MM.1S (cell line): ENCODE measurements around the gene PACRG.

Experiments used
- DNase-seq: peaks from one replicate; pipeline ENCODE4 v3.0.0-alpha.2; 2015
- H2AFZ ChIP-seq: fragments of 300-600 bp; sonication (generic); 2 replicates; pipeline ENCODE4 v1.6.0; 2016; ENCODE audit warnings: antibody characterized with exemption, low read length
- H3F3A ChIP-seq: fragments of 300-600 bp; sonication (generic); 2 replicates; pipeline ENCODE4 v1.6.1; 2016; ENCODE audit warnings: mild to moderate bottlenecking, antibody characterized with exemption, low read length, moderate library complexity, mixed read lengths; ENCODE audit not compliant: insufficient read depth
- H3K27ac ChIP-seq: fragments of 300-600 bp; sonication (generic); 2 replicates; pipeline ENCODE4 v1.5.1; 2016; ENCODE audit warnings: mild to moderate bottlenecking, low read length
- H3K27me3 ChIP-seq: fragments of 300-600 bp; sonication (generic); replicated peaks from 2 replicates; pipeline ENCODE4 v1.6.0; 2016; ENCODE audit warnings: low read length; ENCODE audit not compliant: insufficient read depth
- H3K36me3 ChIP-seq: fragments of 300-600 bp; sonication (generic); replicated peaks from 2 replicates; pipeline ENCODE4 v1.6.1; 2016; ENCODE audit warnings: mild to moderate bottlenecking, low read length, mixed read lengths; ENCODE audit not compliant: insufficient read depth
- H3K4me1 ChIP-seq: fragments of 300-600 bp; sonication (generic); 2 replicates; pipeline ENCODE4 v1.6.1; 2016; ENCODE audit warnings: low read length, mixed read lengths
- H3K4me2 ChIP-seq: fragments of 300-600 bp; sonication (generic); 2 replicates; pipeline ENCODE4 v1.6.0; 2016; ENCODE audit warnings: low read depth, low read length
- H3K4me3 ChIP-seq: fragments of 300-600 bp; sonication (generic); 2 replicates; pipeline ENCODE4 v1.5.1; 2016; ENCODE audit warnings: low read length, mixed read lengths
- H3K79me2 ChIP-seq: fragments of 300-600 bp; sonication (generic); 2 replicates; pipeline ENCODE4 v1.6.1; 2016; ENCODE audit warnings: mixed run types, low read length, mixed read lengths
- H3K9ac ChIP-seq: fragments of 300-600 bp; sonication (generic); 2 replicates; pipeline ENCODE4 v1.6.1; 2016; ENCODE audit warnings: low read length, mixed read lengths
- H3K9me2 ChIP-seq: fragments of 300-600 bp; sonication (generic); replicated peaks from 2 replicates; pipeline ENCODE4 v1.6.1; 2016; ENCODE audit warnings: mild to moderate bottlenecking, low read length, mixed read lengths; ENCODE audit not compliant: insufficient read depth
- H3K9me3 ChIP-seq: fragments of 300-600 bp; sonication (generic); replicated peaks from 2 replicates; pipeline ENCODE4 v1.6.1; 2016; ENCODE audit warnings: mild to moderate bottlenecking, low read length, mixed read lengths; ENCODE audit not compliant: insufficient read depth
- H4K20me1 ChIP-seq: fragments of 300-600 bp; sonication (generic); 2 replicates; pipeline ENCODE4 v1.6.1; 2016; ENCODE audit warnings: mild to moderate bottlenecking, low read length, moderate library complexity, mixed read lengths; ENCODE audit not compliant: insufficient read depth
- EZH2 ChIP-seq: fragments of 300-600 bp; sonication (generic); optimal IDR thresholded peaks from 2 replicates; pipeline ENCODE3; 2017; ENCODE audit warnings: low read depth, mild to moderate bottlenecking, antibody characterized with exemption, low read length, mixed read lengths
- EZH2phosphoT487 ChIP-seq: fragments of 300-600 bp; sonication (generic); IDR thresholded peaks from 2 replicates; pipeline ENCODE4 v1.6.1; 2018; ENCODE audit warnings: antibody characterized with exemption, low read length
- TF ChIP-seq, protein P1 (sequence below): fragments of 300-600 bp; sonication (generic); IDR thresholded peaks from 2 replicates; pipeline ENCODE4 v1.5.1; 2016; ENCODE audit warnings: antibody characterized with exemption, low read length, mixed read lengths

PACRG gene

DNA sequence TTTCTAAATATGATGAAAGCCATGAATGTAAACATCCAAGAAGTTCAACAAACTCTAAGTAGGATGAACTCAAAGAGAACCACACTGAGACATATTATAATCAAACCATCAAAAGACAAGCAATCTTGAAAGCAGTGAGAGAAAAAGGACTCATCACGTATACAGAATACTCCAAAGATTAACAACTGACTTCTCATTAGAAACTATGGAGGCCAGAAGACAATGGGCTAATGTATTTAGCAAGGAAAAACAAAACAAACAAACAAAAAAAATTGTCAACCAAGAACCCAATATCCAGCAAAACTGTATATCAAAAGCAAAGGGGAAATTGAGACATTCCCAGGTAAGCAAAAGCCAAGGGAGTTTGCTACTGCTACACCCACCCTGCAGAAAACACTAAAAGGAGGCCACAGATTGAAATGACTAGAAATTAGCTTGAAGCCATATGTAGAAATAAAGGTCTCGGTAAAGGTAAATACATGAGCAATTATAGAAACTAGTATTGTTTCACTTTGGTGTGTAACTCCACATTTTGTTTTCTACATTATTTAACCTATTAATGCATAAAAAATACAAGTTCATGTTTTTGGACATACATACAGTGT is 385.7 kb downstream of the PACRG start:
- Histone ChIP-seq H3F3A (no peaks in the 10 kb centered on the region), H3K4me2 (no peak overlapping the region), H3K9me3 (no peaks in the 10 kb centered on the region), H4K20me1 (no peaks in the 10 kb centered on the region), H3K27me3 (no peaks in the 10 kb centered on the region), H3K9me2 (no peaks in the 10 kb centered on the region), H3K36me3 (no peaks in the 10 kb centered on the region), H3K27ac (no peak overlapping the region), H3K9ac (no peak overlapping the region), H3K4me3 (no peak overlapping the region), H3K4me1 (no peaks in the 10 kb centered on the region), H3K79me2 (no peaks in the 10 kb centered on the region), H2AFZ (no peak overlapping the region)
- TF ChIP-seq, protein P1, sequence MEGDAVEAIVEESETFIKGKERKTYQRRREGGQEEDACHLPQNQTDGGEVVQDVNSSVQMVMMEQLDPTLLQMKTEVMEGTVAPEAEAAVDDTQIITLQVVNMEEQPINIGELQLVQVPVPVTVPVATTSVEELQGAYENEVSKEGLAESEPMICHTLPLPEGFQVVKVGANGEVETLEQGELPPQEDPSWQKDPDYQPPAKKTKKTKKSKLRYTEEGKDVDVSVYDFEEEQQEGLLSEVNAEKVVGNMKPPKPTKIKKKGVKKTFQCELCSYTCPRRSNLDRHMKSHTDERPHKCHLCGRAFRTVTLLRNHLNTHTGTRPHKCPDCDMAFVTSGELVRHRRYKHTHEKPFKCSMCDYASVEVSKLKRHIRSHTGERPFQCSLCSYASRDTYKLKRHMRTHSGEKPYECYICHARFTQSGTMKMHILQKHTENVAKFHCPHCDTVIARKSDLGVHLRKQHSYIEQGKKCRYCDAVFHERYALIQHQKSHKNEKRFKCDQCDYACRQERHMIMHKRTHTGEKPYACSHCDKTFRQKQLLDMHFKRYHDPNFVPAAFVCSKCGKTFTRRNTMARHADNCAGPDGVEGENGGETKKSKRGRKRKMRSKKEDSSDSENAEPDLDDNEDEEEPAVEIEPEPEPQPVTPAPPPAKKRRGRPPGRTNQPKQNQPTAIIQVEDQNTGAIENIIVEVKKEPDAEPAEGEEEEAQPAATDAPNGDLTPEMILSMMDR: no peak
- no peak for DNase-seq

DNA sequence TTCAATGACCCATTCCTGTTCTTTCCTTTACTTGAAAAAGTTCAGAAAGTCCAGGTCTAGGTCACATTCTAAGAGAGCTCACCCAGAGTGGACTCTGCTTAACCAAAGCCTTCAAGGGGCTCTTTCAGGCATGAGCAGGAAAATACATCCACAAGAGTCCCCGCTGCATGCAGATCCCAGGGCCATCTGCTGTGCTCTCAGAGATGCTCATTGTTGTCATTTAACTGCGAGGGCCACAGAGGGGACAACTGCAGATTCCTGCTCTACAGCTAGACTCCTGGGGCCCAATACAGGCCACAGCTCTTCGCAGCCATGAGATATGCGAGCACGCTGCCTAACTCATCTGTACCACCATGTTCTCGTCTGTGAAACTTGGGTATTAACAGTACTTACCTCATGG is 391.2 kb downstream of the PACRG start:
- H3K4me1 ChIP-seq: no peaks in the 10 kb centered on the region
- no peaks in the 10 kb centered on the region for H3K9me3 ChIP-seq
- H3K4me3 ChIP-seq: no peak overlapping the region
- H3K27ac ChIP-seq: no peak overlapping the region
- H3K27me3 ChIP-seq: no peaks in the 10 kb centered on the region
- no peak for DNase-seq
- no peaks in the 10 kb centered on the region for H4K20me1 ChIP-seq
- no peaks in the 10 kb centered on the region for H3K9me2 ChIP-seq
- H3K9ac ChIP-seq: no peak overlapping the region
- TF ChIP-seq EZH2: no peak
- no peak for TF ChIP-seq EZH2phosphoT487
- TF ChIP-seq, protein P1: no peak
- no peaks in the 10 kb centered on the region for H3K36me3 ChIP-seq
- no peaks in the 10 kb centered on the region for H3K79me2 ChIP-seq
- H3F3A ChIP-seq: no peaks in the 10 kb centered on the region
- H3K4me2 ChIP-seq: no peak overlapping the region
- H2AFZ ChIP-seq: no peak overlapping the region

DNA sequence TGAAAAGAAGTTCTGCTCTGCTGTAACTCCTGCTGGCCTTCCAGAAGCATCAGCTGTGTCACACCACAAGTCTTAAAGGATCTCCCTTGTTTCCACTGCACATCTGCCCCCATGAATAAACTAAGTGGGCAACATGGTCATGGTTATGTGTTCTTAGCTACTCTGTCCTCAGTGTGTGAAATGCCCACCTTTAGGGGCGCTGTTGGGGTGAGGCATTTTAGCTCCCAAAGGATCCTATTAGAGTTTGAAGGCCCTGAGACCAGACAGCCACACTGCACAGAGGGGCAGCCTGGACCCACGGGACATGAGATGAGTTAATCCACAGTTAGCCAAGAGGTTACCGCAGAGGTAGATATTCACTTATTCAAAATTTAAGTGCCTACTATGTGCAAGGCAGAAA is 392.4 kb downstream of the PACRG start:
- Histone ChIP-seq H3K4me2 (no peak overlapping the region), H3K27ac (no peak overlapping the region), H3K36me3 (no peaks in the 10 kb centered on the region), H3K79me2 (no peaks in the 10 kb centered on the region), H3K27me3 (no peaks in the 10 kb centered on the region), H3K4me3 (no peak overlapping the region), H3K9ac (no peak overlapping the region), H3K4me1 (no peaks in the 10 kb centered on the region), H3K9me3 (no peaks in the 10 kb centered on the region), H4K20me1 (no peaks in the 10 kb centered on the region), H3K9me2 (no peaks in the 10 kb centered on the region), H3F3A (no peaks in the 10 kb centered on the region), H2AFZ (no peak overlapping the region)
- DNase-seq: no peak
- no peak for TF ChIP-seq EZH2phosphoT487
- TF ChIP-seq, protein P1: no peak
- TF ChIP-seq EZH2: no peak

DNA sequence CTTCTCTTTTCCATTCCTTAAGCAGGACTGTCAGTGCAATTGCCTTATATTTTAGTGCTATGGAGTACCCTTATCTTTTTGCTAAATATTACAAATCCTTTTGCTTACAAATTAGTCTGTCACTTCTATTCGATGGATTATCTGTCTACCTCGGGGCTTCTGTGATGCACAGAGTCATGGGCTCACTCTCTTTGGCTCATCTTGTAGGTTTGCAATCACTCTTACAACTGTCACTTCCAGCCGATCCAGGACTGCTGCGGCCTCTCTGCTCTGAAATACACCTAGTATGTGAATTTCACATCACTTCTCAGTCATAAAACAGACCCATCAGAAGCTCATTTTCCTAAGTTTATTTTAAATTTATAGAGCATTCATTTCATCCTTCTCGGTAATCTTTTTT is 393.5 kb downstream of the PACRG start:
- H3K9ac ChIP-seq: no peak overlapping the region
- H3K27me3 ChIP-seq: no peaks in the 10 kb centered on the region
- no peaks in the 10 kb centered on the region for H3K79me2 ChIP-seq
- H3K36me3 ChIP-seq: no peaks in the 10 kb centered on the region
- no peaks in the 10 kb centered on the region for H3K4me1 ChIP-seq
- no peaks in the 10 kb centered on the region for H3F3A ChIP-seq
- no peaks in the 10 kb centered on the region for H4K20me1 ChIP-seq
- TF ChIP-seq EZH2phosphoT487: no peak
- no peak for TF ChIP-seq EZH2
- TF ChIP-seq, protein P1: no peak
- no peak overlapping the region for H3K27ac ChIP-seq
- DNase-seq: no peak
- H3K9me3 ChIP-seq: no peaks in the 10 kb centered on the region
- no peak overlapping the region for H3K4me3 ChIP-seq
- H3K4me2 ChIP-seq: no peak overlapping the region
- H2AFZ ChIP-seq: no peak overlapping the region
- no peaks in the 10 kb centered on the region for H3K9me2 ChIP-seq
